Measurements from ENCODE around the gene IKZF3.

DNA sequence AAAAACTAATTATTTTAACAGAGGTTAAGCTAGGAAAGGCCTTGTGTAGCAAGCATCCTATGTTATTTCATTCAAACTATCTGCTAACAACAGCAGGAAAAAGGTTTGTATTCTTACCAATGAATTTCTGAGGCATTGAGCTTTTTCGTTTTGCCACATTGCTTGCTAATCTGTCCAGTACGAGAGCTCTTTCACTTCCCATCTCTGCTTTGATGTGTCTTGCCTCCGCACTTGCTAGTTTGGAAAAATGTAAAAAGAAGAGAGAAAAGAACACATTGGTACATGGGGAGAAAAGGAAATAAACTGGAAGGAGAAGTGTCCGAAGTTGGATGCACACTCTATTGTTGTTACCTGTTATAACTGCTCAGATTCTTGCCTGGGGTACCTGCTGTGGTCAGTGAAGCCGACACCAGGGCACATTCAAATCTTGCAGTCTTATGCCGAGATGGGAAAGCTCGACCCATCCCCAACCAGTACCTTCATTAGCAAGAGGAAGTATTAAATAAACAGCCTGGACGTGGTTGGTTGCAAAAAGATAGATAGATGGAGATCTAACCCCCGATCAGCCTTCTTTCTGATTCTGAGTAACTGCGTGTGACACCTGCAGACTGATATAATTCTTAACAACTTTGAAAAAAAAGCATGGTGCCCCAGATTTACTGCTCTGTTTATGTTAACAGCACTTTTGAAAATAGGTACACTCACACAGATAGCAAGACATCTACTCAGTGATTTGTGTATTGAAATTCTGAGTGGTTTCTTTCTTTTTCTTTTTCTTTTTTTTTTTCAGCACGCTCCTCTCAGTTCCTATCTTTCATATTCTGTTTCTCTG lies 86.4 kb downstream of the IKZF3 start:
- TF ChIP-seq, protein P1, sequence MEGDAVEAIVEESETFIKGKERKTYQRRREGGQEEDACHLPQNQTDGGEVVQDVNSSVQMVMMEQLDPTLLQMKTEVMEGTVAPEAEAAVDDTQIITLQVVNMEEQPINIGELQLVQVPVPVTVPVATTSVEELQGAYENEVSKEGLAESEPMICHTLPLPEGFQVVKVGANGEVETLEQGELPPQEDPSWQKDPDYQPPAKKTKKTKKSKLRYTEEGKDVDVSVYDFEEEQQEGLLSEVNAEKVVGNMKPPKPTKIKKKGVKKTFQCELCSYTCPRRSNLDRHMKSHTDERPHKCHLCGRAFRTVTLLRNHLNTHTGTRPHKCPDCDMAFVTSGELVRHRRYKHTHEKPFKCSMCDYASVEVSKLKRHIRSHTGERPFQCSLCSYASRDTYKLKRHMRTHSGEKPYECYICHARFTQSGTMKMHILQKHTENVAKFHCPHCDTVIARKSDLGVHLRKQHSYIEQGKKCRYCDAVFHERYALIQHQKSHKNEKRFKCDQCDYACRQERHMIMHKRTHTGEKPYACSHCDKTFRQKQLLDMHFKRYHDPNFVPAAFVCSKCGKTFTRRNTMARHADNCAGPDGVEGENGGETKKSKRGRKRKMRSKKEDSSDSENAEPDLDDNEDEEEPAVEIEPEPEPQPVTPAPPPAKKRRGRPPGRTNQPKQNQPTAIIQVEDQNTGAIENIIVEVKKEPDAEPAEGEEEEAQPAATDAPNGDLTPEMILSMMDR (IDR thresholded peaks at IDR 0.05): no peak
- TF ChIP-seq POLR2A (IDR thresholded peaks at IDR 0.05) (no peak), POLR2AphosphoS5 (IDR thresholded peaks at IDR 0.05) (no peak)
